ENCODE results near the gene SLC25A51.

The SLC25A51 gene

GRCh38 chr9:37919956-37920335, 16.0 kb upstream of the SLC25A51 start:
- no peak for TF ChIP-seq CTCF (IDR thresholded peaks at IDR 0.05; ENCODE audit: borderline replicate concordance, insufficient read depth, low read depth, low read length)
- H3K4me3 ChIP-seq (ENCODE audit: low read depth, low read length) = no peak overlapping the region

DNA sequence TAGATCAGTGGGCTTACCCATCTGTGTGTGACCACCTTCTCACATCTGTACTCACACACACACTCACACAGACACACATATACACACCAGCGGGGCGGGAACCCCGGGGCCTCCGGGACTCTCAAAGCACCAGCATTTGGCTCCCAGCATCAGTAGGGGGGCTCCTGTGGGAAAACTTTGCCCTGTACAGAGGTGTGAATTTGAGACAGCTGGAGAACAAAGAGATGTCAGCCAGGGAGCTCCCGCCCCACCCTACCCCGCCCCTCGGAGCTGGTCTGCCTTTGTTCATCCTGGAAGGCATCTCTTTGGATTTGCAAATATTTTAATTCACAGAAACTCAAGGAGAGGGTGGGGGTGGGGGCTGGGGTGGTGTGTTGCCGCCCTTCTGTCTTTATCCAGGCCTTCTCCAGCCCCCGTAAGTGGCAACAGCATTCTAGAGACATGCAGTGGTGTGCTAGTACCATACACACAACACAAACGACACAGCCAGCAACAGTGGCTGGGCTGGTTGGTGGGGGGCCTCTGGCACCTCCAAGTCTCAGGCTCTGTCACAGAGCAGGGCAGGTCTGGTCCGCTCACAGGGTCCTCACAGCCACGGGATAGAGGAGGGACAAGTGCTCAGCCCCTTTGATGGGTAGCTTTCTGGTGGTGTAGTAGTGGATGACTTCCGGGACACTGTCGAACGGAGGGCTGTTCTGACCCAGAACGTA, 15.5 kb upstream of the SLC25A51 start:
- no peak for TF ChIP-seq CTCF (IDR thresholded peaks at IDR 0.05; ENCODE audit: borderline replicate concordance, insufficient read depth, low read depth, low read length)
- H3K4me3 ChIP-seq (ENCODE audit: low read depth, low read length) = no peak overlapping the region

DNA sequence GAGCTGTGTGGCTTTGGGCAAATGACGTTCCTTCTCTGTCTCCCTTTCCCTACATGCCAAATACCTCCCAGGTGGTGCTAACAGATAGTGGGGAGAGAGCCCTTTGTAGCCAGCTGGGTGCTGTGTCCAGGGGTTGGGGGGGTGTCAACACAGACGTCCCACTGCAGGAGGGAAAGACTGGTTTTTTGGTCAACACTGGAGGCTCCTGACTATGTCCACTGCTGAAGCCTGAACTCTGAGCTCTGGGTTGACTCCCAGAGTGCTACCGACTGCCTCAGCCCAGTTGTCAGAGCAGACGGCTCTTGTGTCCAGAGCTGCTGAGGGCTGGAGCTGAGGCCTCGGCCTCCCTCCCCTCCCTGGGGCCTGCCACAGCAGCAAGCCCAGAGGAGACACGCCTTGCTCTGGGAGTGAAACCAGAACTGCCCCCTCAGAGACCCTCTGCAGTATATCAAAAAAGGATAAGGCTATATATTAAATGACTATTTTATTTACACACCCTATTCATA, 14.8 kb upstream of the SLC25A51 start:
- no peak overlapping the region for H3K4me3 ChIP-seq (ENCODE audit: low read depth, low read length)
- no peak for TF ChIP-seq CTCF (IDR thresholded peaks at IDR 0.05; ENCODE audit: borderline replicate concordance, insufficient read depth, low read depth, low read length)

DNA sequence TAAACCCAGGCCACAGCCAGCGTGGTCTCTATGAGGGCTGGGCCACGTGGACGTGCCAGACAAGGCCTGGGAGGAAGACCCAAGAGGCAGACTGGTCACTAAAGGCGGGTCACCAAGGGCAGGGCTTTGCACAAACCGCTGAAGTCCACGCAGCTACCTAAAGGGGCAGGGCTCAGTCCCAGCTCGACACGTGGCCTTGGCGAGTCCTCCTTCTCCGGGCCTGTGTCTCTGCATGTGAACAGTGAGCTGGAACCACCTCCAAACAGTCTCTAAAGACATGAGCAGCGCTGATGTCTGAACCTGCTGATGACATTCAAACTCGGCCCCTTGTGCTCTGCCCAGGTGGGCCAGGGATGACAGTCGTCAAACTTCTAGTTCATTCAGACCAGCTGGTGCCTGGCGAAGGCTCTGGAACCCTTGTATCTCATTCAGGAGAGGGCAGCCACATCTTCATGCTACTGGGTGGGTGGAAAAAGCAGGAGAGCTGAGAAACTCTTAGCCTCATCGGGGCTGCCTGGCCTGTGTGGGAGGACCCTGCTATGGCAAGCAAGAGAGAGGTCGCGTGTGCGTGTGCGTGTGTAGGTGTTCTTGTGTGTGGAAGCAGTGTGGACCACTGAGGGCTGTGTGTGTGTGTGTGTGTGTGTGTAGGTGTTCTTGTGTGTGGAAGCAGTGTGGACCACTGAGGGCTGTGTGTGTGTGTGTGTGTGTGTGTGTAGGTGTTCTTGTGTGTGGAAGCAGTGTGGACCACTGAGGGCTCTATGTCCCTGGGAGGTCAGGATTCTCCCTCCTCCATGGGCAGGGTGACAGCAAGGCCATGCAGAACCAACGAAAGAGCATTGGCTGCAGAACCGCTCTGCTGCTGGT, 14.1 kb upstream of the SLC25A51 start:
- H3K4me3 ChIP-seq (ENCODE audit: low read depth, low read length) = no peak overlapping the region
- no peak for TF ChIP-seq CTCF (IDR thresholded peaks at IDR 0.05; ENCODE audit: borderline replicate concordance, insufficient read depth, low read depth, low read length)

DNA sequence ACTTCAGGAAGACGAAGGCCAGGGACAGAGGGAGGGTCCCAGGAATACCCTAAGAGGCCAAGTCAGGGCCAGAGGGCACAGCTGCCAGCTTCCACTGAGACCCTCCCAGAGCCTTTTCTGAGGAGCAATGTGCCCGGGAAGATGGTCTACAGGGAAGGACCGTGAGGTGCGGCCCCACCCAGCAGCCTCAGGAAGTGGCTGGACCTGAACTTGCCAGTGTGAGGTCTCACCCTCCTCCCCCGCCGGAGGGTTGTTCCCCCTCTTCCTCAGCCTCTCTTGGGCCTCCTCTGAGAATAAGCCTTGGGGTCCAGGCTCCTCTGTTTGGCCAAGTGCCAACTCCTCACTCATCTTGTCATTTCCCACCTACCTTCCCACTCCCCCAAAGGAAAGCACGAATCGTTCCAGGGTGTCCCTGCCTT, 13.4 kb upstream of the SLC25A51 start:
- no peak for TF ChIP-seq CTCF (IDR thresholded peaks at IDR 0.05; ENCODE audit: borderline replicate concordance, insufficient read depth, low read depth, low read length)
- no peak overlapping the region for H3K4me3 ChIP-seq (ENCODE audit: low read depth, low read length)

- no peak for TF ChIP-seq CTCF (IDR thresholded peaks at IDR 0.05; ENCODE audit: borderline replicate concordance, insufficient read depth, low read depth, low read length)
- H3K4me3 ChIP-seq (ENCODE audit: low read depth, low read length) = no peak overlapping the region
Measured at GRCh38 chr9:37916471-37917312, 12.8 kb upstream of the SLC25A51 start.

Measured in GM12875 (cell line).